Activated CD4-positive, alpha-beta T cell treated with anti-CD3 and anti-CD28 coated beads, Interleukin-10, Interleukin-2, amounts not matched to agents 100 ng/mL and 50 ng/mL, durations not matched to agents 16 hours and 8 hours (primary cell): Measurements from ENCODE around the gene KTI12.

Experiments
- DNase-seq: peaks from one replicate; pipeline ENCODE4 v3.0.0-alpha.2; 2020

KTI12 gene

DNA sequence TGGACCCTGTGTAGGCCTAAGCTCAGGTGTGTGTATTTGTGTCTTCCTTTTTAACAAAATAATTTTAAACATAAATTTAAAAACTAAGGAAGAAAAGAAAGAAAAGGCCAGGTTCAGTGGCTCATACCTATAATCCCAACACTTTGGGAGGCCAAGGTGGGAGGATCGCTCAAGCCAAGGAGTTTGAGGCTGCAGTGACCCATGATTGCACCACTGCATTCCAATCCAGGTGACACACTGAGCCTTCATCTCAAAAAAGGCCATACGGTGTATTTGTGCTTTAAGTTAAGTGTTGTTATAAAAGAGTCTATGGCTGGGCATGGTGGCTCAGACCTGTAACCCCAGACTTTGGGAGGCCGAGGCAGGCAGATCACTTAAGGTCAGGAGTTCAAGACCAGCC lies 51.4 kb downstream of the KTI12 start:
- no peak for DNase-seq
